ENCODE data around the gene AOPEP.

Gene AOPEP

DNA sequence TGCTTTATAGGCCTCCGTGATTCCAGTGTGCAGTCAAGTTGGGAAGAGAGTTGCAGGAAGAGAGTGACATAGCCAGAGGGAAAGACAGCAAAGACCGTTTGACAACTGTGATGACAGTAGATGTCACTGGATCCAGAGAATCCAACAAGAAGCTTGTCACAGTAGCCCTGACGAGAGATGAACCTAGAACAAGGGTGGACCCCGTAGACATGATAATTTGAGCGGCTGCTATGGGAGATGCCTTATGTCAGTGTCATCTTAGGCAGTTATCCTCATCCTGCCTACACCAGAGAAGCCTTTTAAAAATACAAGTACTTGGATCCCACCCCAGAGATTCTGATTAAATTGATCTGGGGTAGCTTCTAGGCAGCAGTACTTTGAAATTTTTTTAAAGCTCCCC is 125.4 kb downstream of the AOPEP start:
- no peak for DNase-seq

DNA sequence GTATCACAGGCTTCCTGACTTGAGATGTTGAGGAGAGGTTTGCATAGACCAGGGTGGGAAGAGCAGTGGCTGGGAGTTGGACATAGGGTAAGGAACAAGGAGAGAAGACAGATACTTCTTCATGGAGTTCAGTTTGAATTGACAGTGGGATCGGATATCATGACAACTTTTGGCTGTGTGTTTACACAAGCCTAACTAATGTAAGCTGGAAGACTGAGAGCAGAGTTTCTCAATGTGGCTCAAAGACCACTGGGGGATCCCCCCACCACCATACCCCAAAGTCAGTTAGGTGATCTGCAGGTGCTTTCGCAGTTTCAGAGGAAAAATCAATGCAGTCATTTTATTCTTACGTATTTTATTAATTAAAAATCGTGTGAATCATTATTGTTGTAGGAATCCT is 125.9 kb downstream of the AOPEP start:
- DNase-seq = no peak

DNA sequence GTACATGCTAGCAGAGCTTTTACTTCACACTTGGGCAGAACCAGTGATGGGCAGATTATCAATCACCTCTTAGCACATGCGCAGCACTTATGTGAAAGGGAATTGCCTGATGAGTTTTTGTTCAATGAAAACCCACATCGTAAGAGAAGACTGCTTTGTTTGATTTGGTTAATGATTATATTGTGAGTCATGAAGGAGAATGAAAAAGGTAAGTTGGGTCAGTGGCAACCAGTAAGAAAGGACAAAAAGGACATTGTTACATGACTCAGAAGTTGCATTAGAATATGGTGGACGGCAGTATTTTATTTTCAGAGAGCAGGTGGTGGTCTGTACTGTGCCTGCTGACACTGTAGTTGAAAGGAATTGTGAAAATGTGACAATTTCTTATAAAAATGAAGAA is 127.4 kb downstream of the AOPEP start:
- no peak for DNase-seq

DNA sequence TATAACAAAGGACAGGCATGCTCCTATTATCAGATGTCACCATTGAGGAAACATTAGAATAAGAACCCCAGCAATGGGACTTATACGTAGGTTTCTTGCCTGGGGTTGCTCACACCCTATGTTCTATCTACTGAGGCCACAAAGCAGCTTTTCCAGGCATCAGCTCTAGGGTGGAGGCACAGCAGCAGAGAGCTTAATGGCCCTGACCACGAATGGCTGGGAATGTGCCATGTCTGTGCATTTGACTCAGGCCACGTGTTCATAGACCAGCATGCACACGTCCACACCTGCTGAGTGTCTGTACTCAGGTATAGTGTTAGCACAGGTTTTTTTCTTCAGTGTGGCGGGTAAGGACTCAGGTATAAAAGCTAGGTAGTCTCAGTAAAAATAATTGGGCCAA is 129.4 kb downstream of the AOPEP start:
- no peak for DNase-seq

DNA sequence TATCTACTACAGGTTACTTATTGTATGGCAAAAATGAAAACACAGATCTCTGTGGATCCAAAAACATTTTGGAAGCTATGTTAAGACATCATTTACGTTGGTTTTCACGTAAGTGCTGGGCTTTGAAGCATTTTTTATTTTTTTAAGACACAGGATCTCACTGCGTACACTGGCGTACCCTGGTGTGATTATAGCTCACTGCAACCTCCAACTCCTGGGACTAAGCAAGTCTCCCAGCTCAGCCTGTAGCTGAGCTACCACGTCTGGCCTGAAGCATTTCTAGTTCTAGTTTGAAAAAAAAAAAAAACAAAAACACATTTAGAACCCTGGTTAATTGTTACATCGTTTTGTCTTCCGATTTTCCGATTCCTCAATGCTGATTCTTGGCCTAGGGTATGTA is 131.3 kb downstream of the AOPEP start:
- no peak for DNase-seq

DNA sequence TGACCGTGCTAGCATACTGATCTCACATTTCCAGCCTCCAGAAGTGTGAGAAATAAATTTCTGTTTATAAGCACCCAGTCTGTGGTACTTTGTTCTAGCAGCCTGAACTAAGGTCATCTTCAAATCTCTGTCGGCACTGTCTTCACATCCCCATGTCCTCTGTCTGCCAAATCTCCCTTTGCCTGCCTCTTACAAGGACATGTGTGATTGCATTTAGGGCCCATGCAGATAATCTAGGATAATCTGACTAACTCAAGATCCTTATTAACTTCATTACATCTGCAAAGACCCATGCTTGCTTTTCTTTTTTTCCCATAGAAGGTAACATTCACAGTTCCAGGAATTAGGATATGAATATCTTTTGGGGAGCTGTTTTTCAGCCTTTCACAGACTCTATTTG is 132.7 kb downstream of the AOPEP start:
- no peak for DNase-seq

DNA sequence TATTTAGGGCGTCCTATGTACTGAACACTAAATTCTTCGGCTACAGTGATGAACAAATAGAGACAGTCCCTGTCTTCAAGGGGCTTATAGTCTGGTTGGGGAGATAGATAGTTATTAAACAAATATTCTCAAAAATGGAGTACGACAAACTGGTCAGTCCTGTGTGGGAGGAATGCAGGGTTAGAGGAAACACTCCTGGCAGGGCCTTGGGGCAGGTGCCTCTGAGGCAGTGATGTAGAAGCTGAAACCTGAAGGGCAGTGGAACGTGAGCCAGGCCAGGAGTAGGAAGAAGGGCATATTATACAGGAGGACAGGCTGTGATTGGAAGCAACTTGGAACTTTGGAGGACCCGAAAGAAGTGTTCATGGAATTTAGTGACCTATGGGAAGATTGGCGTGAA is 133.4 kb downstream of the AOPEP start:
- DNase-seq = no peak

DNA sequence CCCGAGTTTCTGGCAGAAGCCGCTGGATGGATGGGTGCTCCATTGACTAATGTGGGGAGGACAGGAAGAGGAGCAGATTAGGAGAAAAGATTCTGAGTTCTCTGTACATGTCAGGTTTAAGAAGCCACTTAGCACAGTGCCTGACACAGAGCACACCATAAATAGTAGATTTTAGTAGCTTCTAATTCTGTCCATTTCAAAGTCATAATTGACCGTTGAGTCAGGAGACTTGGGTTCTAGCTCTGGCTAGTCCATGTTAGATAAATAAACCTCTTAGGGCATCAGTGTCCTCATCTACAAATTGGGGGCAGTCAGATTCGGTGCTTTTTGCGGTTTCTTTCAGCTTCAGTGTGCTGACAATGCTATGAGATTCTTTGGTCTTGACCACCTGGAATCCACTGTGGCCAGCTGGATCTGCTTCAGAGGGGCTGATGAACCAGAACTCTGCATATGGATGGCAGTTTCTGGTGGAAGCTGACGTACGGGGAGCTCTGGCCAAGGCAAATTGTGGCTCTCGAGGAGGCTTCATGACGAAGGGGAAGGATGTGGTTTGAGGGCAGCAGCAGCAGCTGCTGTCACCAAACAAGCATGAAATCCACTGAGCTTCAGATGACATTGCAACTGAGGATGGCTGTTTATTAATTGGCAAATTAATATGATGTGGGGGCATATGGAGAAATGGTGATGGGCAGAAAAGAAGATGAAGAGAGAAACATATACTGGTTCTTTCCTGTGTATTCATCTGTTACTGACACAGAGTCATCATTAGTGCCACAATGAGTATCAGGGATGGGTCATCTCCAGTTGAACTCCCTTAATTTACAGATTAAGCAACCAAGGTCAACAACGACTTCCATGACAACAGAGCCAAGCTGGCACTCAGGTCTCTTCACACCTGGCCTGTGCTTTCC is 134.4 kb downstream of the AOPEP start:
- DNase-seq = peak; percentile 79

DNA sequence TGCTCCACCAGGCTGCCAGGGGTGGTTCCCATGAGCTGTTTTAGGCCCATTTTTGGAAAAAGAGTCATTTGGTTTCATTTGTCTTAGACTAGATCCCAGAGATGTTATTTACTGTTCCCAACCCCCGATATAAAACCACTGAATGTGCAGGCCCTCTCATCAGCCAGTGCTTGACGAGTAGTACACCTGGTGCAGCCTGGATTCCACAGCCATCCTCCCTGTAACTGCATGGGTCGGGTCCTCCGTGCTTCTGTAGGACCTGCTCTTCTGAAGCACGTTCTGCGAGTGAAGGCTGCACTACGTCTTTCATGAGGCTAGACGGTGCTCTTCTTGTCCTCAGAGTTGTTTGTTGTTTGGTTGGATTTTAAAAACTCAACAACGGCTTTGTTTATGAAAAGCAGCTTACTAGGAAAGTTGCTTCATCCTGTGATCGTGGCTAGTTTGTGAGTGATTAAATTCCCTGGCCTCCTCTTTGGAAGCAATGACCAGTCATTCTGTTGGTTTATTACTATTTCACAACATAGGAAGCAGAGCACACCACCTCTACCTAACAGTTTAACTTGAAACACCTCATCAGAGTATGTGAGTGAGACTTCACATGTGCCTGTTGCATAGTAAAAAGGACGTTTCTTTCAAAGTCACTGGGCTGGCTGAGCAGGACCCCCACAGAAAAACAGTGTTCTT is 135.2 kb downstream of the AOPEP start:
- DNase-seq = peak; percentile 41

DNA sequence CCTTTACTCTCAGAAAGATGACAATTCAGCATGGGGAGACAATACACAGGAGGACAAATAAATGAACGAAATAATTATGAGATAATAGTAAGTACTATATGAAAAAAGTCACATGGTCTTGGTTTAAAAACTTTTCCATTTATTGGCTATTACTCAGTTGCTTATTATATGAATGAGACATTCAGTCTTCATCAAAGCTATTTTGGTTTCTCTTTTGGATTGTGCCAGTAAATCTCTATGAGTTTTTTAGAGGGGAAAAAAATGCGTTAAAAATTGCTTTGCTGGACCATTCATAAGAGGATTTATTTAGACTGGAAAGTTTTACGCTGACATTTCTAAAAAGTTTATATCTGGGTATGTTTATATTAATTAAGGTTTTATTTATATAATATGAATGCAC is 137.7 kb downstream of the AOPEP start:
- no peak for DNase-seq

DNA sequence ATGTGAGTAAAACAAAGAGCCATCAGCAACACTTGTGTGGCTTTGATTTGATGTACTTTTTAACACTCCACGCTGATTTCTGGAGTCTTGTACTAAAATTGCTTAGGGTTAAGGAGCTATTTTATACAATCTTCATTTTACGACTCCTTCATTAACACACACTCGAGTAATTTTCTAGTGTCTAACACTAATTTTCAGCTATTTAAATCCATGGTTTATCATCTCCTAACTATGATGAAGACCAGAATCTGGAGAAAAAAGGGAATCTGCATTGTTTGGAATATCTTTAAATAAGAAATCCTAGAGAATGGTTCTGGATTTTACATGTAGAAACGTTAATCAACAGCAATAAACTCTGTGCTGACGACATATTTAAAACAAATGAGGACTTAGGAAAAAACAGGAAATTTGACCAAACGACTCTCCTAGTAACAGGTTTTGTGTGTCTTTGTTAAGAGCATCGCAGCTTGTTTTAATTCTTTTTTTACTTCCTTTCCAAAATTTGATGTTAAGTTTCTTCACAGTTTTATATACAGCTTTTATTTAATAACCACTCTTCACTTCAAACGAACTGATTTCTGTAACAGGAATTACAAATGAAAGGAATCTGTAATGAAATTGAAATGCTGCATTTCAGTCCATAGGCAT is 138.5 kb downstream of the AOPEP start:
- DNase-seq = no peak

DNA sequence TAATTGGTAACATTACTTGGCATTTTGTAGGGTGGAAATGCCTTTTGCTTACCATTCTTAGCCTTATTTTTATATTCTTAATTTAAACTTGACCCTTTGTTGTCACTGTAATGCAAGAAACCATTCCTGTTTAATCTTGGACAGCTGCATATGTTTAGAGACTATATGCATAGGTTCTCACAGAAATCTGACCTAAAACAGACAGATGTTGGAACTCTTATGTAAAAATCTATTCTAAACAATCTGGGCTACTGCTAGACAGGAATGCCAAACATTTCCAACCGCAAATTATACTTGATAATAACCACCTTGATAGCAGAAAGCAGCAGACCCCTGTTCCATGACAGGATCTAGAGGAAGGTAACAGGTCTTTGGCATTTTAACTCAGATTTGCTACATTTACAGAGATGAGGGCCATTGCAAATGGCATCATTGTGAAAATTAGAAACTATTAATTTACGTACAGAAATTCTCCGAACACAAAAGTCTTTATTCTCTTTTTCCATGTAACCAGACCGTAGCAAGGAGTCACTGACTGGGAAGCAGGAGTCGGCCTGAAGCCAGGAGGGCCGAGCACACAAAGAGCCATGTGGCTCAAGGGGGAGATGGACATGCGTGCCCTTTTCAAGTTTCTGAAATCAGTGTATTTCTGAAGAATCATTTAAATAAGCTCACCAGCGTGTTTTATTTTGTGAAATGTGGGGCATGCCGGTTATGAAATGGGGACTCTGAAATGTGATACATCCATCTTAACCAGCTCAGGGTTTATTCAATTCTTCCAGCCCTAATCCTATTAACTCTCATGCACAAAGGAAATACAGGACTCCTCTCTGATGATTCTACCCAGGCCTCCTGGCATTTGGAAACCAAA is 139.3 kb downstream of the AOPEP start:
- DNase-seq = peak; percentile 66

DNA sequence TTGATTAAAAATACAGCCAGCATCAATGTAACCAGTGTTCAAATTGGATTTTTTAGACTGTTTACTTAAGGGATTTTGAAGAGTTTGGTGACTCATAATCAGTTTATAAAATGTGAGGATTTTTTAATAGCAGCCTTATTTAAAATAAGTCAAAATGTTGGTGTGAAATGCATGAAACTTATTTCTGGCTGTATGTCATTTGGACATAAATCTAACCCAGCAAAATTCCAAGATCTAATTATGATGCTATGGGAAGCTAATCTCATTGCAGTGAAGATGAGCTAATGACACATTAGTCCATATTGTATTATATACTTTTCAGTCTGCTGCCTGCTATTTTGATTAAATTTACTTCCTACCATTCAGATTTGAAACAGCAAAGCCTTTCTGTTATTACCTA is 140.3 kb downstream of the AOPEP start:
- DNase-seq = no peak

DNA sequence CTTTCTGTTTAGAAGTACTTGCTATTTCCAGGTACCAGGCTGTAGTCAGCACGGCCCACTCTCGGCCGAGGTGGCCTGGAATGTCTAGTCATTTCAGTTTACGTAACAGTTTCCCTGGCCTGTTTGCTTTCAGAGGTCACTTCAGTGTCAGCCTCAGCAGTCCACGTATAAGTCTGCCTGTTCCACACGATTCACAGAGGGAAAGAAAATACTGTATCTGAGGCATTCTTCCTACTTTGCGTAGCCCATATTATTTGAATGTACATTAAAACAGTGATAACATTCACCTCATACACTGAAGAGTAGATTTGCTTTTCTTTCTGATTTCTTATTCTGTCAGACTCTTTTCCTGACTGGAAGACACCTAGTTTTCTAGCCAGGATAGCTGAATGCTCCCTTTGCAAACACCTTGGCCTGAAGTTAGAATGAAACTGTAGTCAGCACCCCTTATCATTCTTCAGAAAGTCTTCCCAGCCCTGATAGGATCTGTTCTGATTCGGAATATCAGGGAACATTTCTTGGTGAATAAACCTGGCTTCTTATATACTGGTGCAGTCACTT is 140.9 kb downstream of the AOPEP start:
- peak; percentile 50 for DNase-seq

DNA sequence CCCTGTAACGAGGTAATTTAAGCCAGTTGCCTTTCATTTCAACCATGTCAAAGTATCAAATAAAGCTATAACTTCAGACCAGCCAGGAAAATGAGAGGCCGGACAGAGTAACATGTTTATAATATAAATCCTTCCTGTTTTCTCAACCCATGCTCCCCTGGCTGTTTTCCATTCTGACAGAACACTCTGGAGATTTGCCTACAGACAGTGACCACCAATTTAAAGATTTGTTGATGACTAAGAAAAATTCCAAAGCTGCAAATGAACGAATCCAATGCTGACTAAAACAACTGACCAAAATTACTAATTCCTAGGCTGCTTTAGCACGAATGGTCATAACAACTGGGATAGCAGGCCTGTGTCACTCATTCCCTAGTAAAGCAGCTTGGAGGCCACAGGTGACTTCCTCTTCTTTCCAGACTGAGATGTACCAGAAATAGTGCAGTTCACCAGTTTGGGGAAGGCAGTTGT is 141.4 kb downstream of the AOPEP start:
- peak; percentile 95 for DNase-seq

DNA sequence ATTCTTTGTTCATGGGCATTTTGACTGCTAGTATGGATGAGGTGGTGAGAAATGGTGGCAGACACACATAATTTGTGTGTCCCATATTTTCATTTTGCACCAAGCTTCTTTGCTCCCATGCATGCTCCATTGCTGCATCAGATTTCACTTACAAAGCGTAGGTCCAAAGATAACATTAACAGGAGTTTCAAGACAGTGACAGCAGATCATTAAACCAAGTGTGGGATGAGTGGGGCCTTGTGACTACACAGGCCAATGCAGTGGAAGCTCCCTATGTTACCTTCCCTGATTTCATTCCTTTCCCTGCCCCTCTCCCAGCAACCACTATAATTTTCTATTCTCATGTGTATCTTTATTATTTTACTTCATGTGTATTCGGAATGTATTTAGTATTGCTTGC is 142.0 kb downstream of the AOPEP start:
- no peak for DNase-seq

DNA sequence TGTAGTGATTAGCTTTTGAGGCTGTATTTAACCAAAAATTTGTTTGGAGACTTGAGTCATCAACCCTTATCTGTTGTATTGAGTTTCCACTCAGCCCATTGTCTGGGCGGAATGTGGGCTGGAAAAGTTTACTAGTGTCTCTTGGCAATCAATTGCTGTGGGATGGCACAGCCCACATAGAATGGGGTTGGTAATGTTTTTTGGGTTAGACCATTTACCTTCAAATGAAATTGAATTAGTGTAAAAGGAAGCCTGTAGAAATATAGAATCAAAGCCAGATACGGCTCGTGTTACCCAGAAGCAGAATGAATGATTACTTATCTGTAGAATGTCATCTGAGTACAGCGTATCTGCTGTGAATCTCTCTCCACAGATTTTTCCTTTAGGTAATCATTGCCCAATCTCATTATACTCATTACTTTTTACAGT is 142.9 kb downstream of the AOPEP start:
- DNase-seq = no peak

DNA sequence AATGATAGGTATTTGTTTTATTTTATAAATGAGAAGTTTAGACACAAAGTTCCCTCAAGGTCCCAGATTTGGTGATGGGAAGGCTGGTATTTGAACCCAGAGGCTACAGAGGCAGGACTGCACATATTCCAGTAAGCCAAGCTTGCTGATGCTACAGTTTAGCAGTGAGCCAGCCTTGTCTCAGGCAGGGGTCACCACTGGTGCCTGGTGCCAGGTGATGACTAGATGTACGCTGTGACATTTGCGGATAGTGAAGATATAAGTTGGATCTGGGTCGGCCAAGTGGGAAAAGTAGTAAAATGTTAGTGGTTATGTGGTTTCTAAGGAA is 143.9 kb downstream of the AOPEP start:
- peak; percentile 23 for DNase-seq

DNA sequence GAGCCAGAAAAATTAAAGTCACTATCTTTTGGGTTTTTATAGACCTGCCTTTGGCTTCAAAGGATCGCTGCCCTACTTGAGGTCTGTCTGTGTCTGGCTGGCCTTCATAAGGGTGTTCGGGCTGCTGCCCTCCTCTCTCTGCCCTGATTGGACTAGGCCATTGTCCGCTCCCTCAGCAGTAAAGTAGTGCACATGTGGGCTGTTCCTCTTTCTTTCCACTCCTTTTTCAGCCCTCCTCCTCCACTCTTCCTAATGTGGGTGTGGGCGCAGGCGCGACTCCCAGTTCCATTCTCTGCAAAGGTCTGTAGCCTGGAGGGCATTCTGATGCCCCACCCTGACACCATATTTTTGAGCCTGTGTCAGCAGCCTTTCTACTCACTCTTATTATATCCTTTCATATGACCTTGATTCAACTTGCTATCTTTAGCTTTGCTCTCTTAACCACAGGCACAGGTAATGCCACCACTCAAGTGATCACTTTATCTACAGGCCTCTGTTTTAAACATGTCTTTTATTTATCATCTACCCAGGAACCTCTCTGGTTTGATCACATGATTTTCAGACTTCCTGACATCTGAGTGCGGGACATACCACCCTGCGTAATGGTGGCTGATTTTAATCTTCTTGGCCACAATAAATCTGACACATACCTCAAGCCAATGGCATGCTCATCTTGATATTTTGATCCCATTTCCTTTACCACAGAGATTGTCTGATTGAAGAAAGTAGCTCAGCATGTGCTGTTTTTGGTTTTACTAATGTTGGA is 144.5 kb downstream of the AOPEP start:
- peak; percentile 66 for DNase-seq

DNA sequence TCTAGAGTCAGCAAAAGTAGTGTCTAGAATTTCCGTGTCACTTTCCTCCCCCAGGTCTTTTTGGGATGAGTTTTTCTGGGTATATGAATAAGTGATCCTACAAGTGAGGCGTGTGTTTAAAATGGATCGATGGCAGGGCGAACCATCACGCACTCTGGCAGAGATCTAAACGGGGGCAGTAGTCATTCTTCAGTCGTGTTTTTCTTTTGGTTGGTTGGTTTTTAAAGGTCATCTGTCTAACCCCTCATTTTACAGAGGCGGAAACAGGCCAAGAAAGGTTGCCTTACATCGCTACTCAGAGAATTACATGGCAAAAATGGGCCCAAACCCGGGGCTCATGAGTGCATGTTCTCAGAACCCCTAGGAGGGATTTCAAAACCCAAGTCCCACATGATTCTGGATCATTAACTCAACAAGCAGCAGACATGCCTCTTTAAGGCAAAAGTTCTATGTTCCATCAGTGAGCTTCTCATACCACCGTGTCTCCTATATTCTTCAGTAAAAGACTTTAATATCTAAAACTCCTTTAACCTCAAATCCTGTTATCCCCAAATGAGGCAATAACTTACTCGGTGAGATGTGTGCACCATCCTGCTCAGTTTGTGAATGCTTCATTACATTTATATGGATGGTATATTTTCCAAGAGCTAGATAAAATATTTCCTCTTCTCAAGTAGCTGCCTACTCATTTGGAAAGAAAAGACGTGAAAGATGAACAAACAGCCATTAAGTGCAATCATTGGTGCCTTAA is 145.8 kb downstream of the AOPEP start:
- DNase-seq = no peak
